GM23248 (cell line): ENCODE measurements around the gene JARID2. TPM values are rescaled to one million over a fixed set of nuclear protein-coding genes. Genes with fewer than 3 reads are reported as not detected.

Experiments
- DNase-seq: peaks from one replicate; pipeline ENCODE4 v3.0.0-alpha.2; 2015
- H2AFZ ChIP-seq: fragments of 200-600 bp; sonication (generic); 2 replicates; pipeline ENCODE4 v1.6.1; 2016; ENCODE audit warnings: antibody characterized with exemption
- H3F3A ChIP-seq: fragments of 200-600 bp; sonication (generic); 2 replicates; pipeline ENCODE4 v1.6.1; 2016; ENCODE audit warnings: mild to moderate bottlenecking, antibody characterized with exemption, mixed run types; ENCODE audit not compliant: insufficient read depth
- H3K27ac ChIP-seq: fragments of 200-600 bp; sonication (generic); 2 replicates; pipeline ENCODE4 v1.5.1; 2016; ENCODE audit warnings: mild to moderate bottlenecking
- H3K27me3 ChIP-seq: fragments of 200-600 bp; sonication (generic); replicated peaks from 2 replicates; pipeline ENCODE4 v1.6.1; 2016; ENCODE audit warnings: mild to moderate bottlenecking; ENCODE audit not compliant: insufficient read depth
- H3K36me3 ChIP-seq: fragments of 200-600 bp; sonication (generic); 2 replicates; pipeline ENCODE4 v1.6.1; 2016; ENCODE audit warnings: low read depth, mild to moderate bottlenecking
- H3K4me1 ChIP-seq: fragments of 200-600 bp; sonication (generic); 2 replicates; pipeline ENCODE4 v1.6.1; 2016; ENCODE audit warnings: mild to moderate bottlenecking; ENCODE audit not compliant: insufficient read depth
- H3K4me2 ChIP-seq: fragments of 200-600 bp; sonication (generic); one replicate; pipeline ENCODE4 v1.6.1; 2016; ENCODE audit warnings: mild to moderate bottlenecking; ENCODE audit not compliant: unreplicated experiment
- H3K4me3 ChIP-seq: fragments of 200-600 bp; sonication (generic); 2 replicates; pipeline ENCODE4 v1.5.1; 2016; ENCODE audit warnings: mild to moderate bottlenecking
- H3K79me2 ChIP-seq: fragments of 200-600 bp; sonication (generic); 2 replicates; pipeline ENCODE4 v1.6.1; 2016; ENCODE audit warnings: mild to moderate bottlenecking; ENCODE audit not compliant: insufficient read depth
- H3K9ac ChIP-seq: fragments of 200-600 bp; sonication (generic); 2 replicates; pipeline ENCODE4 v1.6.1; 2016; ENCODE audit warnings: mild to moderate bottlenecking
- H3K9me2 ChIP-seq: fragments of 200-600 bp; sonication (generic); 2 replicates; pipeline ENCODE4 v1.6.1; 2016; ENCODE audit warnings: mixed run types, mild to moderate bottlenecking, moderate library complexity; ENCODE audit not compliant: insufficient read depth
- H3K9me3 ChIP-seq: fragments of 200-600 bp; sonication (generic); one replicate; pipeline ENCODE4 v1.6.1; 2017; ENCODE audit warnings: low read depth
- H4K20me1 ChIP-seq: fragments of 200-600 bp; sonication (generic); 2 replicates; pipeline ENCODE4 v1.6.0; 2016; ENCODE audit not compliant: insufficient read depth
- EZH2 ChIP-seq: fragments of 200-600 bp; sonication (generic); IDR thresholded peaks from 2 replicates; pipeline ENCODE4 v1.6.1; 2018; ENCODE audit warnings: antibody characterized with exemption, mild to moderate bottlenecking; ENCODE audit not compliant: insufficient read depth, poor library complexity, severe bottlenecking
- EZH2phosphoT487 ChIP-seq: fragments of 200-600 bp; sonication (generic); IDR thresholded peaks from 2 replicates; pipeline ENCODE4 v1.6.1; 2018; ENCODE audit warnings: antibody characterized with exemption, moderate library complexity, mild to moderate bottlenecking, low read depth; ENCODE audit not compliant: insufficient read depth
- WGBS, 2 experiments: methylation state at CpG; one replicate each; pipeline ENCODE4 v1.1.6; 2015 to 2017; ENCODE audit warnings: low lambda C conversion rate in 2 of 2, low coverage in 1 of 2; ENCODE audit errors: missing lambda C conversion rate in 2 of 2; 5-methylcytosine and 5-hydroxymethylcytosine counted together
- in situ Hi-C: fragments of 300-500 bp; cut with MboI; formaldehyde crosslinking; loops from 2 replicates; pipeline ENCODE4 v1.15.0; 2020
- polyA plus RNA-seq: library from polyadenylated mRNA; unstranded; fragments of >200 nt; fragmentation: Nextera tagmentation; extraction: Ambion mirVana; gene quantifications from 2 replicates; pipeline ENCODE4 v1.2.1, GENCODE V29; 2016
- total RNA-seq: library from RNA; depleted of rRNA; stranded (reverse); fragments of >200 nt; shearing (Covaris generic); gene quantifications from 2 replicates; pipeline ENCODE4 v1.2.3, GENCODE V29; 2014

JARID2 gene
- total and polyA plus RNA-seq, 2 experiments from 2014 or later, result 3.9 to 9.3 TPM

GRCh38 chr6:15401769-15402250, 155.9 kb downstream of the JARID2 start:
- peaks cover 34% of the 10 kb centered on the region for H3K4me1 ChIP-seq
- H3K9ac ChIP-seq, result no peak overlapping the region
- TF ChIP-seq EZH2phosphoT487, result no peak
- TF ChIP-seq EZH2, result no peak
- no peak overlapping the region for H2AFZ ChIP-seq
- no peak overlapping the region for H3K27ac ChIP-seq
- H3K9me2 ChIP-seq, result no peaks in the 10 kb centered on the region
- WGBS, 2 experiments, result 84 to 88% methylated on average over 2 of the region's 2 CpGs
- H3K36me3 ChIP-seq, result no peaks in the 10 kb centered on the region
- no peak overlapping the region for H3K4me3 ChIP-seq
- H3F3A ChIP-seq, result peaks cover 11% of the 10 kb centered on the region; the same call in 1 of the 2 replicates
- H3K27me3 ChIP-seq, result no peaks in the 10 kb centered on the region
- H3K9me3 ChIP-seq, result no peaks in the 10 kb centered on the region
- DNase-seq, result peak; percentile 8
- H3K79me2 ChIP-seq, result peaks cover 100% of the 10 kb centered on the region
- H4K20me1 ChIP-seq, result peaks cover 13% of the 10 kb centered on the region; the same call in 1 of the 2 replicates
- H3K4me2 ChIP-seq, result peak overlapping the region; percentile 1
- in situ Hi-C loops, result no loop called here

- no peaks in the 10 kb centered on the region for H3K36me3 ChIP-seq
- no peak for TF ChIP-seq EZH2phosphoT487
- TF ChIP-seq EZH2, result no peak
- H3K27ac ChIP-seq, result no peak overlapping the region
- H2AFZ ChIP-seq, result no peak overlapping the region
- H3K79me2 ChIP-seq, result peaks cover 100% of the 10 kb centered on the region
- no peak for DNase-seq
- in situ Hi-C loops, result no loop called here
- peaks cover 34% of the 10 kb centered on the region for H3K4me1 ChIP-seq
- H3K27me3 ChIP-seq, result no peaks in the 10 kb centered on the region
- H3K9me2 ChIP-seq, result no peaks in the 10 kb centered on the region
- 94 to 95% methylated on average over 9 of the region's 9 CpGs for WGBS, 2 experiments
- peaks cover 11% of the 10 kb centered on the region; the same call in 1 of the 2 replicates for H3F3A ChIP-seq
- no peak overlapping the region for H3K4me2 ChIP-seq
- H3K9me3 ChIP-seq, result no peaks in the 10 kb centered on the region
- H3K9ac ChIP-seq, result no peak overlapping the region
- peaks cover 14% of the 10 kb centered on the region; the same call in 1 of the 2 replicates for H4K20me1 ChIP-seq
- no peak overlapping the region for H3K4me3 ChIP-seq
Measured at GRCh38 chr6:15402406-15403045, 156.7 kb downstream of the JARID2 start.

- no peaks in the 10 kb centered on the region for H3K36me3 ChIP-seq
- no peak overlapping the region for H3K4me2 ChIP-seq
- H3K79me2 ChIP-seq, result peaks cover 100% of the 10 kb centered on the region
- no peaks in the 10 kb centered on the region for H3K9me3 ChIP-seq
- no peaks in the 10 kb centered on the region for H3K9me2 ChIP-seq
- H3K4me1 ChIP-seq, result peaks cover 34% of the 10 kb centered on the region
- no peaks in the 10 kb centered on the region for H3K27me3 ChIP-seq
- TF ChIP-seq EZH2phosphoT487, result no peak
- no peak for TF ChIP-seq EZH2
- WGBS, 2 experiments, result 97 to 99% methylated on average over 6 of the region's 6 CpGs
- no peak overlapping the region for H2AFZ ChIP-seq
- H3K27ac ChIP-seq, result no peak overlapping the region
- H3K9ac ChIP-seq, result no peak overlapping the region
- in situ Hi-C loops, result no loop called here
- H3F3A ChIP-seq, result peaks cover 11% of the 10 kb centered on the region; the same call in 1 of the 2 replicates
- H4K20me1 ChIP-seq, result peaks cover 18% of the 10 kb centered on the region; the same call in 1 of the 2 replicates
- H3K4me3 ChIP-seq, result no peak overlapping the region
- DNase-seq, result no peak
Measured at GRCh38 chr6:15403094-15403755, 157.4 kb downstream of the JARID2 start.

GRCh38 chr6:15404685-15404980, 158.8 kb downstream of the JARID2 start:
- in situ Hi-C loops, result no loop called here
- H4K20me1 ChIP-seq, result peaks cover 18% of the 10 kb centered on the region; the same call in 1 of the 2 replicates

More at GRCh38 chr6:15404685-15404980, 158.8 kb downstream of the JARID2 start:
- no peak for TF ChIP-seq EZH2phosphoT487
- Histone ChIP-seq H3K27ac (no peak overlapping the region), H3K9ac (no peak overlapping the region), H3K4me1 (peaks cover 27% of the 10 kb centered on the region), H2AFZ (no peak overlapping the region), H3F3A (peaks cover 11% of the 10 kb centered on the region; the same call in 1 of the 2 replicates), H3K9me2 (no peaks in the 10 kb centered on the region), H3K4me3 (no peak overlapping the region), H3K27me3 (no peaks in the 10 kb centered on the region), H3K79me2 (peaks cover 100% of the 10 kb centered on the region), H3K36me3 (no peaks in the 10 kb centered on the region), H3K4me2 (no peak overlapping the region), H3K9me3 (no peaks in the 10 kb centered on the region)
- DNase-seq, result no peak
